Sigmoid colon (tissue), 7 donors: Measurements from ENCODE around the gene PTPN14. TPM values are rescaled to one million over a fixed set of nuclear protein-coding genes. Genes with fewer than 3 reads are reported as not detected.
"Not testable (repeated sequence)": the region's sequence is repeated elsewhere in the genome, so short reads cannot be mapped to it uniquely, and the experiment has no call there.

Source experiments
- DNase-seq: peaks from one replicate; pipeline ENCODE4 v3.0.0-alpha.2; 2019
- H3K27ac ChIP-seq, 4 donors: fragments of 200-600 bp; sonication (generic); one replicate each; pipeline ENCODE4 v1.5.1; 2016 to 2019; ENCODE audit warnings: mild to moderate bottlenecking in 1 of 4
- H3K27me3 ChIP-seq, 3 donors: fragments of 200-600 bp; sonication (generic); one replicate each; pipeline ENCODE4 v1.5.1; 2019; ENCODE audit warnings: mild to moderate bottlenecking in 1 of 3
- H3K36me3 ChIP-seq, 4 donors: fragments of 200-600 bp; sonication (generic); one replicate each; pipeline ENCODE4 v1.5.1; 2016 to 2019
- H3K4me1 ChIP-seq, 4 donors: fragments of 200-600 bp; sonication (generic); one replicate each; pipeline ENCODE4 v1.5.1; 2017 to 2019
- H3K4me3 ChIP-seq, 4 donors: fragments of 200-600 bp; sonication (generic); one replicate each; pipeline ENCODE4 v1.5.1; 2017 to 2019; ENCODE audit warnings: mild to moderate bottlenecking in 2 of 4, moderate library complexity in 1 of 4
- H3K9me3 ChIP-seq, 4 donors: fragments of 200-600 bp in 3 of 4; sonication (generic) in 3 of 4; one replicate each; pipeline versions ENCODE4 v1.5.1 to v1.6.1; 2013 to 2019
- EP300 ChIP-seq, 4 donors: sonication (generic); formaldehyde crosslinking; IDR thresholded peaks; one replicate each; pipeline ENCODE4 v1.6.1; 2017; ENCODE audit warnings: antibody characterized with exemption in 4 of 4
- POLR2A ChIP-seq, 2 donors: fragments of 450-650 bp; IDR thresholded peaks; one replicate each; pipeline ENCODE4 v1.6.1; 2016; ENCODE audit warnings: antibody characterized with exemption in 2 of 2, mild to moderate bottlenecking in 2 of 2, moderate library complexity in 2 of 2
- POLR2AphosphoS5 ChIP-seq, 4 donors: sonication (generic); formaldehyde crosslinking; IDR thresholded peaks; one replicate each; pipeline ENCODE4 v1.6.1; 2017; ENCODE audit warnings: antibody characterized with exemption in 4 of 4
- WGBS, 2 donors: extraction: QIAGEN DNeasy Blood & Tissue Kit; methylation state at CpG; one replicate each; pipeline ENCODE4 v1.1.7; 2013; 5-methylcytosine and 5-hydroxymethylcytosine counted together
- intact Hi-C: fragments of 100-400 bp; cut with DNase I; formaldehyde crosslinking; loops from one replicate; pipeline ENCODE4 v1.15.1; 2023
- polyA plus RNA-seq, 3 donors: library from polyadenylated mRNA; stranded (reverse); fragments of 200-250 nt; gene quantifications; one replicate each; pipeline ENCODE4 v1.2.3, GENCODE V29; 2013
- total RNA-seq, 4 donors: library from RNA; depleted of rRNA; stranded (reverse); fragments of >200 nt; gene quantifications; one replicate each; pipeline ENCODE4 v1.1.0, GENCODE V29; 2016
- TF ChIP-seq, protein P1 (sequence below), 4 experiments: fragments of 450-650 bp in 3 of 4; fragments of 200-600 bp in 1 of 4; IDR thresholded peaks; one replicate each; pipeline ENCODE4 v1.5.1; 2016 to 2019; ENCODE audit warnings: antibody characterized with exemption in 4 of 4, mild to moderate bottlenecking in 3 of 4, moderate library complexity in 2 of 4
- donor health status: healthy with polysubstance abuse.
- donor health status: Bipolar disorder and iron deficiency.
- donor health status: healthy.

The PTPN14 gene
- total and polyA plus RNA-seq, 7 donors: 0.46 to 35.5 (median 20.1) TPM

DNA sequence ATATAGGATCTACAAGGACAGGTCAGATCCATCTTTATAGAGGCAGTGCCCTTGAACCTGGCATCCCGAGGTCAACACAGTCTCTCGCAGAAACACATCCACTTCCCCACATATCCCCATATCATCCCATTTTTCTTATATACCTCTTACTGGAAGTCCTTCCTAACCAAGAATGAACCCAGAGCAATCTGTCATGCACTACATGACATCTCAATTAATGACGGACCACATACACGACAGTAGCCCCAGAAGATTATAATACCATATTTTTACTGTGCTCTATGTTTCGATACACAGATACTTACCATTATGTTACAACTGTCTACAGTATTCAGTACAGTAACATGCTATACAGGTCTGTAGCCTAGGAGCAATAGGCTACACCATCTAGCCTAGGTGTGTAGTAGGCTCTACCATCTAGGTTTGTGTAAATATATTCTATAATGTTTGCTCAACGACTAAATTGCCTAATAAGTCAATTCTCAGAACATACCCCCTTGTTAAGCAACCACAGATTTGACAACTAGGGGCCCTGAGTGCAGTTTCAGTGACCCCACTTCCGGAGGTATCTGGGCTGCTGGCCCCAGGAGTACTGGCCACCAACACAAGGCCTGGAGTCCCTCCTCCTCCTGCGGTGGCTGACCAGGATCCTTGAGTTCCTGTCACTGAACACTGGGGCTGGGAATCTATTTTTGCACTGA is 28.1 kb downstream of the PTPN14 start:
- no peaks in the 10 kb centered on the region for H3K36me3 ChIP-seq
- peaks cover 0 to 66% (median 46%) of the 10 kb centered on the region in 4 donors for H3K4me1 ChIP-seq
- WGBS, 2 donors: 92% methylated on average over 8 of the region's 8 CpGs
- no peak for DNase-seq
- H3K9me3 ChIP-seq: no peaks in the 10 kb centered on the region
- H3K4me3 ChIP-seq: no peak overlapping the region
- H3K27ac ChIP-seq: no peak overlapping the region
- intact Hi-C loops: no loop called here
- TF ChIP-seq EP300 (IDR thresholded peaks at IDR 0.05): no peak
- no peak for TF ChIP-seq POLR2AphosphoS5 (IDR thresholded peaks at IDR 0.05)
- TF ChIP-seq, protein P1, sequence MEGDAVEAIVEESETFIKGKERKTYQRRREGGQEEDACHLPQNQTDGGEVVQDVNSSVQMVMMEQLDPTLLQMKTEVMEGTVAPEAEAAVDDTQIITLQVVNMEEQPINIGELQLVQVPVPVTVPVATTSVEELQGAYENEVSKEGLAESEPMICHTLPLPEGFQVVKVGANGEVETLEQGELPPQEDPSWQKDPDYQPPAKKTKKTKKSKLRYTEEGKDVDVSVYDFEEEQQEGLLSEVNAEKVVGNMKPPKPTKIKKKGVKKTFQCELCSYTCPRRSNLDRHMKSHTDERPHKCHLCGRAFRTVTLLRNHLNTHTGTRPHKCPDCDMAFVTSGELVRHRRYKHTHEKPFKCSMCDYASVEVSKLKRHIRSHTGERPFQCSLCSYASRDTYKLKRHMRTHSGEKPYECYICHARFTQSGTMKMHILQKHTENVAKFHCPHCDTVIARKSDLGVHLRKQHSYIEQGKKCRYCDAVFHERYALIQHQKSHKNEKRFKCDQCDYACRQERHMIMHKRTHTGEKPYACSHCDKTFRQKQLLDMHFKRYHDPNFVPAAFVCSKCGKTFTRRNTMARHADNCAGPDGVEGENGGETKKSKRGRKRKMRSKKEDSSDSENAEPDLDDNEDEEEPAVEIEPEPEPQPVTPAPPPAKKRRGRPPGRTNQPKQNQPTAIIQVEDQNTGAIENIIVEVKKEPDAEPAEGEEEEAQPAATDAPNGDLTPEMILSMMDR (IDR thresholded peaks at IDR 0.05): no peak
- no peak for TF ChIP-seq POLR2A (IDR thresholded peaks at IDR 0.05)
- no peaks in the 10 kb centered on the region for H3K27me3 ChIP-seq

DNA sequence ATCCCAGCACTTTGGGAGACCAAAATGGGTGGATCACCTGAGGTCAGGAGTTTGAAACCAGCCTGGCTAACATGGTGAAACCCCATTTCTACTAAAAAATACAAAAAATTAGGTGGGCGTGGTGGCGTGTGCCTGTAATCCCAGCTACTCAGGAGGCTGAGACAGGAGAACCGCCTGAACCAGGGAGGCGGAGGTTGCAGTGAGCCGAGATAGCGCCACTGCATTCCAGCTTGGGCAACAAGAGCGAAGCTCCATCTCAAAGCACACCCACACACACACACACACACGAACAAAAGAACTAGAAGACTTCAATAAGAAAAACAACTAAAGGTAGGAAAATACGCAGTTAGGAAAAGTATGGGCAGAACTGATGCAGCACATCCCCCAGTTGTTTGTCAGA is 29.9 kb downstream of the PTPN14 start:
- H3K27ac ChIP-seq, intact Hi-C loops, H3K9me3 ChIP-seq, DNase-seq, H3K36me3 ChIP-seq, H3K4me3 ChIP-seq, H3K27me3 ChIP-seq: not testable (repeated sequence)
- peaks cover 0 to 59% (median 42%) of the 10 kb centered on the region in 4 donors for H3K4me1 ChIP-seq
- WGBS, 2 donors: 94% methylated on average over 9 of the region's 9 CpGs

DNA sequence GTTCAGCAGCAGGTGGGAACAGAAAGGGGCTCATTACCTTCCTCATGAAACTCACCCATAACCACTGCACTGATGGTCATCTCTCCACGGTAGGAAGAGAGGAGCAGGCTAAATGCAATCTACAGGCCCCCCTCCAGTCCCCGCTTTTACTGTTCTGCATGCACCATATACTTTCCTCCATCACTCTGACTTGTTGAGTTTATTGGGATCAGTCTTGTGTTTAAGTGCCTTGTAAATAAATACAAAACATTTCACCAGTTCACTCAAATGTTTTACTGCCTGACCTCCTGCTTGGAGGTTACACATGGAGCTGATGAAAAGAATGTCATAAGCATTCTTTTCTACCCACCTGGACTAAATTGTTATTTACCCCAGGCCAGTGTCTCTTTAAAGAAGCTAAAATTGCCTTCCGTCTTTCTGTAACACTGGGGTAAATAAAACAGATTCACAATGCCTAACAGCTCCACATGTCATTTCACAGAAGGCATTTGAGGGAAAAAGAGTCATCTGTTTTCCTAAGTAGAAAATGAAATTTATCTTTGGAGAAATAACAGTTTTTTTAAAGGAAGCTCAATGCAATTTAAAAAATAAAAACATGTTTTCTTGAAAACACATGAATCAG is 30.7 kb downstream of the PTPN14 start:
- Histone ChIP-seq H3K36me3 (no peaks in the 10 kb centered on the region), H3K4me1 (peaks cover 0 to 60% (median 41%) of the 10 kb centered on the region in 4 donors), H3K27me3 (no peaks in the 10 kb centered on the region), H3K4me3 (no peak overlapping the region), H3K9me3 (no peaks in the 10 kb centered on the region), H3K27ac (no peak overlapping the region)
- intact Hi-C loops: no loop called here
- no peak for DNase-seq
- TF ChIP-seq POLR2AphosphoS5 (IDR thresholded peaks at IDR 0.05) (no peak), POLR2A (IDR thresholded peaks at IDR 0.05) (no peak), EP300 (IDR thresholded peaks at IDR 0.05) (no peak)
- TF ChIP-seq, protein P1 (IDR thresholded peaks at IDR 0.05): no peak
- WGBS, 2 donors: 81 to 89% methylated on average over 3 of the region's 3 CpGs

DNA sequence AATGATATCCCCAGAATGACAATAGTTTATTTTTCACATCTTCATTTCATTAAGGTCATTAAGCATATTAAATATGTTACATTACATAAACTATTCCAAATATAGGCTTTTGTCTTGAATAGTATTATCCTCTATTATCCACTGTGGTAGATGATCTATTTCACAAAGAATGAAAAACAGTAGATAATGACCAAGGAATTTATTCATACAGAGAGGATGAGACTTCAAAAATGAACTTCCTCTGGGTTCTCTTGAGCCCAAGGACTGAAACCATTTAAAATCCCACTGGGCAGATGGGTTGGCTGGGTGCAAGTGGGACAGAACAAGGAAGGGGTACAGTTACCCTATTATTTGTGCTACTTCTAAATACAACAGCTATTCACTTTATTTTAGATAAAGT is 33.0 kb downstream of the PTPN14 start:
- H3K27me3 ChIP-seq: no peaks in the 10 kb centered on the region
- intact Hi-C loops: no loop called here
- DNase-seq: no peak
- H3K36me3 ChIP-seq: no peaks in the 10 kb centered on the region
- H3K4me3 ChIP-seq: no peak overlapping the region
- H3K27ac ChIP-seq: no peak overlapping the region
- H3K4me1 ChIP-seq: peaks cover 0 to 58% (median 42%) of the 10 kb centered on the region in 4 donors
- no peak for TF ChIP-seq EP300 (IDR thresholded peaks at IDR 0.05)
- H3K9me3 ChIP-seq: no peaks in the 10 kb centered on the region

DNA sequence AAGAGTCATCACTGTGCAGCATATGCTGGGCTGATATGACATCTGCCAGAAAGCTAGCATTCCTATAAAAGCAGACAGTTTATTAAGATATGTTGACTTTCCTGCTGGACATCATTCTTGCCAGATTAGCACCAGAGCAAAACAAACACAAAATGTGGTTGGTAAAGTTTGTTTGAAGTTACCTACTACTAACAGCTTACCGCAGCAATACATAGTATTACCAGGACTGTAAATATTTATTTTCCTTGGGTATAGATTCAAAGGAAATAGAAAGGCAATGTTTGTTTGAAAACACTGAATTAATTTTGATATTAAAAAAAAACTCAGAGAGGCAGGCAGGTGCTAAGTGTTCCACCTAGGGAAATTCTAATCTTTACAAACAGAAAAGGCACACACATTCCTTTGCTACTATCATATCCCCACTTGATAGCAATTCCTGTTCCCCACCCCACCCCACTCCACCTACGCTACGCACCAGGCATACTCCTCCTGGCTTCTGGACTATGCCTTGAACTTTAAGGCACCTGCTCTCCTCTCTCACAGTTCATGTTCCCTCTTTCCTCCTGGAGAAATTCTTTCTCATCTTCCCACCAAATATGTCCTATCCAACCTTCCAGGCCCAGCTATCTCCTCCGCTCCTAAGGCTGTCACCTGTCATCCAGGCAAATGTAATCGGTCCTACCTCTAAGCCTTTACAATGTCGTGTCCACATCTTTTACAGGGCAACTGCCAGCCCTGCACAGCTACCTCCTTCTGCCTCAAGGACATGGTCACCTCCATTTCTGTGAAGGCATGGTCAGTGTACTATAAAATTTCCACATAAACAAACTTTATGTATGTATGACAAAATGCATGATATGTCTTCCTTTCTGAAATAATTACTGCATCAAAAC is 34.7 kb downstream of the PTPN14 start:
- intact Hi-C loops: no loop called here
- Histone ChIP-seq H3K4me1 (peaks cover 0 to 58% (median 39%) of the 10 kb centered on the region in 4 donors), H3K9me3 (no peaks in the 10 kb centered on the region), H3K27ac (no peak overlapping the region), H3K27me3 (no peaks in the 10 kb centered on the region), H3K36me3 (no peaks in the 10 kb centered on the region), H3K4me3 (no peak overlapping the region)
- TF ChIP-seq, protein P1 (IDR thresholded peaks at IDR 0.05): no peak
- TF ChIP-seq POLR2AphosphoS5 (IDR thresholded peaks at IDR 0.05) (no peak), EP300 (IDR thresholded peaks at IDR 0.05) (no peak), POLR2A (IDR thresholded peaks at IDR 0.05) (no peak)
- DNase-seq: no peak
- WGBS, 2 donors: 28 to 75% methylated on average over 6 of the region's 6 CpGs
